Cardiac fibroblast (primary cell): ENCODE data around the gene PTPN18.

Source experiments
- DNase-seq, 2 donors: peaks; one replicate each; pipeline versions ENCODE4 v3.0.0 to v3.0.0-alpha.2; 2010; ENCODE audit warnings: low read depth in 2 of 2
- H3K4me3 ChIP-seq, 2 donors: replicated peaks in 1 of 2; 1 replicate in 1 of 2; 2 replicates in 1 of 2; pipeline ENCODE4 v1.5.1; 2011; ENCODE audit warnings: low read depth in 2 of 2, low read length in 2 of 2, mild to moderate bottlenecking in 2 of 2, moderate library complexity in 1 of 2
- CTCF ChIP-seq: IDR thresholded peaks from one replicate; pipeline ENCODE4 v1.5.1; 2011; ENCODE audit warnings: low read depth, mild to moderate bottlenecking, low read length, inconsistent platforms

Gene PTPN18

GRCh38 chr2:130388221-130388907 is 32.5 kb downstream of the PTPN18 start:
- no peak overlapping the region for H3K4me3 ChIP-seq
- TF ChIP-seq CTCF = no peak
- DNase-seq = peak in 1 of 2 donors; percentile 48

- no peak overlapping the region for H3K4me3 ChIP-seq
- DNase-seq = no peak
- TF ChIP-seq CTCF = no peak
Observed at GRCh38 chr2:130389358-130389757, 33.5 kb downstream of the PTPN18 start.

GRCh38 chr2:130389783-130390182 is 33.9 kb downstream of the PTPN18 start:
- DNase-seq = no peak
- TF ChIP-seq CTCF = no peak
- H3K4me3 ChIP-seq = no peak overlapping the region

GRCh38 chr2:130390460-130391057 is 34.7 kb downstream of the PTPN18 start:
- no peak for DNase-seq
- no peak for TF ChIP-seq CTCF

GRCh38 chr2:130391058-130391871 is 35.4 kb downstream of the PTPN18 start:
- DNase-seq = peak; percentile 69 to 80
- peak overlapping the region; percentile 59 to 68 for H3K4me3 ChIP-seq
- no peak for TF ChIP-seq CTCF

More at GRCh38 chr2:130390460-130391057, 34.7 kb downstream of the PTPN18 start:
- peak overlapping the region; percentile 59 to 68 for H3K4me3 ChIP-seq

- TF ChIP-seq CTCF = no peak
- peak in 1 of 2 donors; percentile 50 for DNase-seq
- peak overlapping the region; percentile 59 to 68 for H3K4me3 ChIP-seq
Observed at GRCh38 chr2:130391872-130392670, 36.2 kb downstream of the PTPN18 start.
